ENCODE results near the gene ASCC2. TPM values are rescaled to one million over a fixed set of nuclear protein-coding genes. Genes with fewer than 3 reads are reported as not detected.
A peak's percentile ranks its signal among the peaks of the same experiment; 100 is the strongest.
"Not testable (repeated sequence)": the region's sequence is repeated elsewhere in the genome, so short reads cannot be mapped to it uniquely, and the experiment has no call there.

The ASCC2 gene, protein sequence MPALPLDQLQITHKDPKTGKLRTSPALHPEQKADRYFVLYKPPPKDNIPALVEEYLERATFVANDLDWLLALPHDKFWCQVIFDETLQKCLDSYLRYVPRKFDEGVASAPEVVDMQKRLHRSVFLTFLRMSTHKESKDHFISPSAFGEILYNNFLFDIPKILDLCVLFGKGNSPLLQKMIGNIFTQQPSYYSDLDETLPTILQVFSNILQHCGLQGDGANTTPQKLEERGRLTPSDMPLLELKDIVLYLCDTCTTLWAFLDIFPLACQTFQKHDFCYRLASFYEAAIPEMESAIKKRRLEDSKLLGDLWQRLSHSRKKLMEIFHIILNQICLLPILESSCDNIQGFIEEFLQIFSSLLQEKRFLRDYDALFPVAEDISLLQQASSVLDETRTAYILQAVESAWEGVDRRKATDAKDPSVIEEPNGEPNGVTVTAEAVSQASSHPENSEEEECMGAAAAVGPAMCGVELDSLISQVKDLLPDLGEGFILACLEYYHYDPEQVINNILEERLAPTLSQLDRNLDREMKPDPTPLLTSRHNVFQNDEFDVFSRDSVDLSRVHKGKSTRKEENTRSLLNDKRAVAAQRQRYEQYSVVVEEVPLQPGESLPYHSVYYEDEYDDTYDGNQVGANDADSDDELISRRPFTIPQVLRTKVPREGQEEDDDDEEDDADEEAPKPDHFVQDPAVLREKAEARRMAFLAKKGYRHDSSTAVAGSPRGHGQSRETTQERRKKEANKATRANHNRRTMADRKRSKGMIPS
- total RNA-seq (2014; rRNA removed; shearing (Covaris generic)): 16.3 and 18.6 TPM in 2 replicates
- 26.4 and 37.6 TPM in 2 replicates for polyA plus RNA-seq (2014; cell fraction: nucleus; rRNA removed)

DNA sequence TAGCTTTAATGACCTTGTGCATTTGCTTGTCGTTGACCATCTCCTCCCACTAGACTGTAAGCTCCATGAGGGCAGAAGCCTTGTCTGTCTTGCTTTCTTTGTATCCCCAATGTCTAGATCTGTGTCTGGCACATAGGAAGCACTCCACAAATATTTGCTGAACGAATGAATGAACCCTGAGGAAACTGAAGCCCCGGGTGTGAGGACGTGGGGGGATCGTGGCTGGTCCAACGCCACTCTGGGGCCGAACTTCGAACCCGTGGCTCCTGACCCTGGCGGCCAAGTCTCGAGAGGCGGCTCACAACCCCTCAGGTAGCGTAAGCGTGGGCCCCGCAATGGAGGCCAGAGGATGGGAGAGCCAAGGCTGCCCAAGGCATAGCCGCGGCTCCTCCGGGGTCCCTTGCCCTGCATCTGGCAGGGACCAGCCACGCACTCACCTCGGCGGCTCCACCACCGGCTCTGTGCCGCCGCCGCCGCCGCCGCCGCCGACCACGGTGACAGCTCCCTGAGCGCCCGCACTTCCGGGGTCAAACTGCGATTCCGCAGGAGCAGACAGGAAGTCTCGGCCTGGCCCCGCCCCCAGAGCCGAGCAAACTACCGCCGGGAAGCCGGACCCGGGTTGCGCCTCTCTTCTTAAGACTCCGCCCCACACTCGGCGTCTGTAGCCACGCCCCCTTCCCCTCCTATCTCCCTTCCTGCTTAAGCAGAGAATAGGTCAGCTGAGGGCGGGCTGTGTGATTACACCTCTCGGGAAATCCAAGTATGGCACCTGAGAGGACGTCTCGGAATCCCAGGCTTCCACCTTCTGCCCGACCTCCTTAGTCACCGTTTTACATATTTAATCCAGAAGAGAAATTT lies at the start of gene ASCC2:
Gene ASCC2, minus strand, starts transcription at position 534 of the 858 bp plus-strand sequence. CDS start 5,949 bp downstream, outside the sequence.
- peak; percentile 94 for DNase-seq (ENCODE audit: extremely low read depth, low read depth)

- DNase-seq (ENCODE audit: extremely low read depth, low read depth): no peak
Measured at GRCh38 chr22:29887358-29887757, 49.3 kb upstream of the ASCC2 start.

DNA sequence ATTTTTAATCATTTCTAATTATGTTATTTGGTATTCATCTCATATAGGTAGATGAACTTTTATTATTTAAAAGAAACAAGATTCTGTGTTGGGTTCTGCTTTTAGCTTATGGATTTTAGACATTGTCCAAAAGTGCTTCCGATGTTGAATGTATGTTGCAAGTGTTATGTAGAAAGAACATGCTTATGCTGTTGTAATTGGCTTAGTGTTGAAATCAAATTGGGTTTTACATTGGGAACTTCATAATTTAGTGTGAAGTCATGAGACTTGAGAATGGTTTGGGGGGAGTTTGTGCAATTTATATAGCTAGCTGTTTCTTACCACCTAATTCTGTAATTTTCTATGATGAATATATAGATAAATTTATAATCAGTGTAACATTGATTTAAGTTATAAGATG lies 48.5 kb upstream of the ASCC2 start:
- DNase-seq (ENCODE audit: extremely low read depth, low read depth): no peak

- DNase-seq (ENCODE audit: extremely low read depth, low read depth): no peak
Measured at GRCh38 chr22:29885610-29886009, 47.5 kb upstream of the ASCC2 start.

DNA sequence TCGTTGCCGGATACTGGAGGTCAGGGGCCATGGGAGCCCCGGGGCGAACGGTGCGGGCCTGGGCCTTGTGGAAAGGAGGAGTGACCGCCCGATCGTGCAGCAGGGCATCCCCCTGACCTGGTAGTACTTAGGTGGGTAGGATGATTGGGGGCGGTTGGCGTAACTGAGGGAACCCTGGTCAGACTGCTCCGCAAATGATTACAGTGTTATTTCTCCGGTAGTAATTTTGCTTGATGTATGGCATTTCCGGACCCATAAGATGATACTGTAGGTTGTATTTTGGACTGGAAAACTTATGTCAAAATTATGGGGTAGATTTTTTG lies 45.7 kb upstream of the ASCC2 start:
- DNase-seq (ENCODE audit: extremely low read depth, low read depth): no peak

GRCh38 chr22:29883045-29883774 lies 45.1 kb upstream of the ASCC2 start, which contains the start of gene MTMR3:
TSS of gene MTMR3 (plus strand) at chr22:29883174. CDS start at chr22:29971060, 87,886 bp downstream.
- peak; percentile 78 for DNase-seq (ENCODE audit: extremely low read depth, low read depth)

DNA sequence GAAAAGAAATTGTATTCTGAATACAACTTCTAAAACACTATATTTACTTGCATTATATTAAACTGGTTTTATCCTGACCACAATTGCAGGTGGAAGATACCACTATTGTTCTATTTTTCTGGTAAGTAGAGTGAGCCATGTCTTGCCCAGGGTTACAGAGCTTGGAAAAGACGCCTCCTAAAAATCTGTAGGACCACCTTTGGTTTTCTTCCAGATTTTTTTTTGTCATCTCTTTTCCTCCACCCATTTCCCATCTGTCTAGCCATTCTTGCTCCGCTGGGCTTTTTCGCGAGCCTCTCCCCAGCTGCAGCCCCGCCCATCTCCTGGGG lies 44.6 kb upstream of the ASCC2 start:
- DNase-seq (ENCODE audit: extremely low read depth, low read depth): no peak

- no peak for DNase-seq (ENCODE audit: extremely low read depth, low read depth)
Measured at GRCh38 chr22:29879753-29880152, 41.7 kb upstream of the ASCC2 start.

- no peak for DNase-seq (ENCODE audit: extremely low read depth, low read depth)
Measured at GRCh38 chr22:29877620-29878019, 39.5 kb upstream of the ASCC2 start.

DNA sequence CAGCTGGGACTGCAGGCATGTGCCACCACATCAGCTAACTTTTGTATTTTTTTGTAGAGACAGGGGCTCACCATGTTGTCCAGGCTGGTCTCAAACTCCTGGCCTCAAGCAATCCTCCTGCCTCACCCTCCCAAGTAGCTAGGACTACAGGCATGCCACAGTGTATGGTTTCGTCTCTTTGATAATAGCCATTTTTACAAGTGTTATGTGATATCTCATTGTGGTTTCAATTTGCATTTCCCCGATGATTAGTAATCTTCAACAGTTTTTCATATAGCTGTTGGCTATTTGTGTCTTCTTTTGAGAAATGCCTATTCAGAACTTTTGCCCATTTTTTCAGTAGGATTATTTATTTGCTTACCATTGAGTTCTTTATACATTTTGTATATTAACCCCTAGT lies 35.9 kb upstream of the ASCC2 start:
- no peak for DNase-seq (ENCODE audit: extremely low read depth, low read depth)

DNA sequence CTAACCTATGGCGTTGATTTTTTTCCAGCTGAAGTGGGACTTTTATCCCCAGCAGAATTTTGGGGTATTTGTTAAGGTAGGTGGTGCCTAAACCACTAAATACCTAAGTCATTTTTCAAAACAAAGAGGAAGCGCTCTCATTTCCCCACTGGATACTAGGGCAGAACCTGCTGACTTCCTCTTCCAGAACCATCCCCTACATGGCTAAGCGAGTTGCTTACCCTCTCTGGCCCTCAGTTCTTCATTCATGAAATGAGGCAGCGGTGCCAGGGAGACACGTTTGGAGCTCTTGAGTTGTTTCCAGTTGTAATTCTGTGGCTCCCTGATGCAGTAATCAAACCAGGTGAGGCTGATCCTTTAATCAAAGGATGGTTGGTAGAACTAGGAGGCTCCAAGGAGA lies 34.9 kb upstream of the ASCC2 start:
- DNase-seq (ENCODE audit: extremely low read depth, low read depth): no peak

- DNase-seq (ENCODE audit: extremely low read depth, low read depth): no peak
Measured at GRCh38 chr22:29872144-29872893, 34.2 kb upstream of the ASCC2 start.

DNA sequence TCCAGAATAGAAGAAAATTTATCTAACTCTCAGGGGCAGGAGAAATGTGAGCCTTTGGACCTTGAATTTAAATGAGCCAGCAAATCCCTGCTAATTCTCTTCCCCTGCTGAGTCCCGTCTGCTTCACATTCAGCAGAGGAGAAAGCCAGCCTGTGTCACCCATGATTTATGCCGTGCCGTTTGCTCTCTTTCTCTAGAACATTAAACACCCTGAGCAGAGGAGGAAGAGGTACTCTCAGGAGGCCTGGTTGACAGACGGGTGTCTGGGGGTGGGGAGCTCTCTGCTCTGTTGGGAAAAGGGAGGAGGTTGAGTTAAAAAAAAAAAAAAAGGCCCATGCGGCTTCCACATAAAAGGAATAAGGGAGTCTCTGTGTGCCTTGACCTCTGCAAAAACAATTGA lies 33.6 kb upstream of the ASCC2 start:
- no peak for DNase-seq (ENCODE audit: extremely low read depth, low read depth)

DNA sequence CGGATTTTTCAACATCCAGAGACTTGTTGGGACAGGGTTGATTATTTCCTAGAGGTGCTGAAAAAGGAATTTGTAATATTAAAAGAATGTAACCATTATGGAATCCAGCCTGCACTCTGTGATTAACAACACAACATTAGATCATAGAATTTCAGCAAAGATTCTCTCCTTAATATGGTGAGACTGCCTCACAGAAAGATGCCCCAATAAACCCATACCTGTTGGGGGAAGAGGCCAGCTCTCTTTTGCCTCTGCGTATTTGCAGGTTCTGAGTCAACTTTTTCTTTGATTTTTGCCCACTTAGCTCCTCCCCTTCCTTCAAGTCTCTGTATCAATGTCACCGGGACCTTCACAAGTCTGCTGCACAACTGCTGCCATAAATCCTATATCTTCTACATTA lies 32.5 kb upstream of the ASCC2 start:
- DNase-seq (ENCODE audit: extremely low read depth, low read depth): no peak

DNA sequence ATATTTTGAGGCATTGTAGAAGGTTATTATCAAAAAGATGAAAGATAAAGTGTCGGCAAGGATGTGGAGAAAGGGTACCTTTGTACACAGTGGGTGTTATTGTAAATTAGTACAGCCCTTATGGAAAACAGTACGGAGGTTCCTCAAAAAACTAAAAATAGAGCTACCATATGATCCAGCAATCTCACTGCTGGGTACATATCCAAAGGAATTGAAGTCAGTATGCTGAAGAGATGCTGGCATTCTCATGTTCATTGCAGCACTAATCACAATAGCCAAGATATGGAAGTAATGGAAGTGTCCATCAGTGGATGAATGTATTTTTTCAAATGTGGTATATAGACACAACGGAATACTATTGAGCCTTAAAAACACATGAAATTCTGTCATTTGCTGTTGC lies 29.8 kb upstream of the ASCC2 start:
- DNase-seq (ENCODE audit: extremely low read depth, low read depth): no peak

- no peak for DNase-seq (ENCODE audit: extremely low read depth, low read depth)
Measured at GRCh38 chr22:29867260-29867659, 29.2 kb upstream of the ASCC2 start.

DNA sequence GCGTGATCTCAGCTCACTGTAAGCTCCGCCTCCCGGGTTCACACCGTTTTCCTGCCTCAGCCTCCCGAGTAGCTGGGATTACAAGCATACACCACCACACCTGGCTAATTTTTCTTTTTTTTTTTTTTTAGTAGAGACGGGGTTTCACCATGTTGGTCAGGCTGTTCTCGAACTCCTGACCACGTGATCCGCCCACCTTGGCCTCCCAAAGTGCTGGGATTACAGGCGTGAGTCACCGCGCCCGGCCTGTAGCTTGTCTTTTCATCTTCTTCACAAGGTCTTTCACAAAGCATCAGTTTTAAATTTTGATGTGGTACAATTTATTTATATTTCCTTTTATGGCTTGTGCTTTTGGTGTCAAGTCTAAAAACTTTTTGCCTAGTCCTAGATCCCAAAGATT lies 27.5 kb upstream of the ASCC2 start:
- not testable (repeated sequence) for DNase-seq (ENCODE audit: extremely low read depth, low read depth)

DNA sequence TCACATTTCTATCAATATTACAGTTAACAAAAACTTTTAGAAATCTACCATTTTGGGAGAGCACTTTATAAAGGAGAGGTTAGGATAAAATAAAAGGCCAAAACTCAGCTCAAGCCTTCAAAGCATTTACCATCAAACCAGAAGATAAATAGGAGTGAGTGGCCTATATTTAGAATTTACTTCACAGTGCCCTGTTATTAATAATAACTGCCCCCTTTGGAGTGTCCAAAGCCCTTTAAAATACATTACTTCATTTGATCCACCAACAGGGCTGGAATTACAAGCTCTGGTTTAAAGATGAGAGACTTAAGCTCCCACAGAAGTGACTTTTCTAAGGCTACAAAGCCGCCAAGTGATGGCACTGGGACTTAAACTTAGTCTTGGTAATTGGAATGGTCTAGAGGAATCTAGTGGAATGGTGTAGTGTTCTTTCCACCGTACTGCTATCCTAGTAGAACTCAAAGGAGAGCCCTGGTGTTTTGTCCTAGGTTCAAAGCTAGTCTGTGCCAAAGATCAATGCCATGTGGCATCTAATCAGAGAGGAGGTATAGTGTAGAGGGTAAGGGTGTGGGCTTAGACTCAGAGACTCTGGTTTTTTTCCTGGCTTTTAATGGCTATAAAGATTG lies 23.7 kb upstream of the ASCC2 start:
- DNase-seq (ENCODE audit: extremely low read depth, low read depth): no peak

Measured in NCI-H460 (cell line).